ENCODE data around the gene PLA2G4B. TPM values are rescaled to one million over a fixed set of nuclear protein-coding genes. Genes with fewer than 3 reads are reported as not detected.

The PLA2G4B gene
- total RNA-seq, 4 donors from 2014 or later, result 62.0 to 90.3 (median 86.5) TPM

DNA sequence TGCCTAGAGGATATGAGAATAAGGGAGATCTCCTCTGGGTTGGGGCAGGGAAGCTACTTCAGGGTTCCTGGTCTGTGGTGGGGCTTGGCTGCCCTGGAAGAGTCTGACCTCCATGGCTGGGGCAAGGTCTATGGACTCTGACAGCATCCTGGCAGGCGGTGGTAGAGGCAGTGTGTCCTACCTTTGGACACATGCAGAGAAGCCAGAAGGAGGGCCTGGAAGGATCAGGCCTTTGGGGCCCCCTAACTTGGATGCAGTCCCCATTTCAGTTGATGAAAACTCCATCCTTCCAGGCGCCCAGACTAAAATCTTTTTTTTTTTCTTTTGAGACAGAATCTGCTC is 44.8 kb downstream of the PLA2G4B start:
- no peak overlapping the region for H3K4me3 ChIP-seq (ENCODE audit: low read depth, poor library complexity, severe bottlenecking)
- WGBS, 2 donors, result 89 to 97% methylated on average over 2 of the region's 2 CpGs
- TF ChIP-seq, protein P1, sequence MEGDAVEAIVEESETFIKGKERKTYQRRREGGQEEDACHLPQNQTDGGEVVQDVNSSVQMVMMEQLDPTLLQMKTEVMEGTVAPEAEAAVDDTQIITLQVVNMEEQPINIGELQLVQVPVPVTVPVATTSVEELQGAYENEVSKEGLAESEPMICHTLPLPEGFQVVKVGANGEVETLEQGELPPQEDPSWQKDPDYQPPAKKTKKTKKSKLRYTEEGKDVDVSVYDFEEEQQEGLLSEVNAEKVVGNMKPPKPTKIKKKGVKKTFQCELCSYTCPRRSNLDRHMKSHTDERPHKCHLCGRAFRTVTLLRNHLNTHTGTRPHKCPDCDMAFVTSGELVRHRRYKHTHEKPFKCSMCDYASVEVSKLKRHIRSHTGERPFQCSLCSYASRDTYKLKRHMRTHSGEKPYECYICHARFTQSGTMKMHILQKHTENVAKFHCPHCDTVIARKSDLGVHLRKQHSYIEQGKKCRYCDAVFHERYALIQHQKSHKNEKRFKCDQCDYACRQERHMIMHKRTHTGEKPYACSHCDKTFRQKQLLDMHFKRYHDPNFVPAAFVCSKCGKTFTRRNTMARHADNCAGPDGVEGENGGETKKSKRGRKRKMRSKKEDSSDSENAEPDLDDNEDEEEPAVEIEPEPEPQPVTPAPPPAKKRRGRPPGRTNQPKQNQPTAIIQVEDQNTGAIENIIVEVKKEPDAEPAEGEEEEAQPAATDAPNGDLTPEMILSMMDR (IDR thresholded peaks at IDR 0.05), result no peak
- TF ChIP-seq POLR2A (IDR thresholded peaks at IDR 0.05), result no peak
- intact Hi-C loops (cut with DNase I; ENCODE audit: low total_unique reads), result no loop called here
- DNase-seq (ENCODE audit: low spot score in 2 of 2), result no peak

DNA sequence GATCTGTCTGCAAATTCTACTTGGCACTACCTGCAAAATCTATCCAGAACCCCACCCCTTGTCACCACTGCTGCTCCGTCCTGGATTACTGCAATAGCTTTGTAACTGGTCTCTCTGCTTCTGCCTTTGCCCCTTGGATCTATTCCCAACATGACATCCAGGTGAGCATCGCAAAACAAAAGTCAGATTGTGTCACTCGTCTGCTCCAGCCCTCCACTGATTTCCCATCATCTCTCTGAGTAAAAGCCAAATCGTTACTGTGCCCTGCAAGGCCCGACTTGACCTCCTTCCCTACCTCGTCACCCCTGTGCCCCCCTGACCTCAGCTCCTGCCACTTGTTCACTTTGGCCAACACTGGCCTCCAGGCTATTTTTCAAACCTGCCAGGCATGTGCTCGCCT is 45.8 kb downstream of the PLA2G4B start:
- intact Hi-C loops (cut with DNase I; ENCODE audit: low total_unique reads), result no loop called here
- 81 to 83% methylated on average over 7 of the region's 7 CpGs for WGBS, 2 donors
- no peak overlapping the region for H3K4me3 ChIP-seq (ENCODE audit: low read depth, poor library complexity, severe bottlenecking)
- DNase-seq (ENCODE audit: low spot score in 2 of 2), result no peak
- TF ChIP-seq, protein P1 (IDR thresholded peaks at IDR 0.05), result no peak
- no peak for TF ChIP-seq POLR2A (IDR thresholded peaks at IDR 0.05)

GRCh38 chr15:41885321-41885720 is 46.7 kb downstream of the PLA2G4B start:
- no peak for TF ChIP-seq POLR2A (IDR thresholded peaks at IDR 0.05)
- TF ChIP-seq, protein P1 (IDR thresholded peaks at IDR 0.05), result no peak
- DNase-seq (ENCODE audit: low spot score in 2 of 2), result no peak
- H3K4me3 ChIP-seq (ENCODE audit: low read depth, poor library complexity, severe bottlenecking), result no peak overlapping the region
- intact Hi-C loops (cut with DNase I; ENCODE audit: low total_unique reads), result no loop called here

DNA sequence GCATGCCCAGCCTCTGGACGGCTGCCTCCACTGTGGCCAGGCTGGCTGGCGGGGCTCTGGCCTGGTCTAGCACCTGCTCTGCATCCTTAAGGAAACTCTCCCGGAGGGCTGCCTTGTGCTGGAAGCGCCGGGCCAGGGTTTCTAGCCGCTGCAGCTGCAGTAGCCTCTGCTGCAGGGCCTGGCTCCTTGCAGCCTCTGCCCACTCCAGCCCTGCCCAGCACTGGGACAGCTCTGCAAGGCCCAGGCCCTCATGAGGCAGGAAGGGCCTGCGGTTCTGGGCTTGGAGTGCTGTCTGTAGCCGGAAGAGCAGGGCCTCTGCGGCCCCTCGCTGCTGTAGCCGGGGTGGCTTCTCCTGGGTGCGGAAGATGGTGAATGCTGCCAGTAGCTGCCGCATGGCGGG is 47.2 kb downstream of the PLA2G4B start:
- 83 to 95% methylated on average over 2 to 13 of the region's 14 CpGs for WGBS, 2 donors
- H3K4me3 ChIP-seq (ENCODE audit: low read depth, poor library complexity, severe bottlenecking), result no peak overlapping the region
- no peak for TF ChIP-seq POLR2A (IDR thresholded peaks at IDR 0.05)
- TF ChIP-seq, protein P1 (IDR thresholded peaks at IDR 0.05), result no peak
- no peak for DNase-seq (ENCODE audit: low spot score in 2 of 2)
- intact Hi-C loops (cut with DNase I; ENCODE audit: low total_unique reads), result no loop called here

GRCh38 chr15:41886741-41887140 is 48.1 kb downstream of the PLA2G4B start:
- 88 to 90% methylated on average over 7 of the region's 7 CpGs for WGBS, 2 donors

DNA sequence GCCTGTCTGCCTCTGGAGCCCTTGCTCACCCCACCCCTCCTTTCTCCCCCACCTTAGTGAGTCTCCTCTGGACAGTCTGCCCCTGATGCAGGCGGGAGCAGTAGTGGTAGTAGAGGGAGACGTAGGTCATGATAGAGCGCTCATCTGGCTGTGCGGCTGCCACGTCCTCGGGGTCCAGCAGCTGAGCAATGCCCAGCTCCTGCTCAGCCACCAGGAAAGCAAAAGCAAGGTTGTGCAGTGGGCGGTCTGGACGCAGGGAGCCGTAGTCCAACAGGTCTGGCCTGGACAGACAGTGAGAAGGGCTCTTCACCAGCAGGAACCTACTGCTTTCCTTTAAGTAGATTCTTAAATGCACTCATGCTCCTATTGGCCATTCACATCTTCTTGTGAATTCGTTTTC is 48.5 kb downstream of the PLA2G4B start:
- TF ChIP-seq, protein P1 (IDR thresholded peaks at IDR 0.05), result no peak
- TF ChIP-seq POLR2A (IDR thresholded peaks at IDR 0.05), result no peak
- no peak for DNase-seq (ENCODE audit: low spot score in 2 of 2)
- WGBS, 2 donors, result 96 to 98% methylated on average over 10 of the region's 10 CpGs
- intact Hi-C loops (cut with DNase I; ENCODE audit: low total_unique reads), result no loop called here
- no peak overlapping the region for H3K4me3 ChIP-seq (ENCODE audit: low read depth, poor library complexity, severe bottlenecking)

More at GRCh38 chr15:41886741-41887140, 48.1 kb downstream of the PLA2G4B start:
- DNase-seq (ENCODE audit: low spot score in 2 of 2), result no peak
- intact Hi-C loops (cut with DNase I; ENCODE audit: low total_unique reads), result no loop called here
- H3K4me3 ChIP-seq (ENCODE audit: low read depth, poor library complexity, severe bottlenecking), result no peak overlapping the region
- TF ChIP-seq, protein P1 (IDR thresholded peaks at IDR 0.05), result no peak
- no peak for TF ChIP-seq POLR2A (IDR thresholded peaks at IDR 0.05)
